GM11168 (cell line): ENCODE data around the gene GDNF.
"Not testable (repeated sequence)": the region's sequence is repeated elsewhere in the genome, so short reads cannot be mapped to it uniquely, and the experiment has no call there.

Experiments
- in situ Hi-C: fragments of 300-500 bp; cut with MboI; formaldehyde crosslinking; loops from one replicate; pipeline ENCODE4 v1.12.0; 2022; ENCODE audit warnings: low sequenced_read_pairs; ENCODE audit not compliant: unreplicated experiment

The GDNF gene

GRCh38 chr5:37839407-37840052 lies at the start of gene GDNF:
Gene GDNF, minus strand, starts transcription at chr5:37840041. Its CDS starts 5,245 bp downstream, at chr5:37834796.
- in situ Hi-C loops: loop anchor here (5.0 kb wide), 1 partner anchor 353 kb away; no protein-coding TSS in a partner anchor

- in situ Hi-C loops: no loop called here
Measured at GRCh38 chr5:37888476-37888875, 48.6 kb upstream of the GDNF start.

DNA sequence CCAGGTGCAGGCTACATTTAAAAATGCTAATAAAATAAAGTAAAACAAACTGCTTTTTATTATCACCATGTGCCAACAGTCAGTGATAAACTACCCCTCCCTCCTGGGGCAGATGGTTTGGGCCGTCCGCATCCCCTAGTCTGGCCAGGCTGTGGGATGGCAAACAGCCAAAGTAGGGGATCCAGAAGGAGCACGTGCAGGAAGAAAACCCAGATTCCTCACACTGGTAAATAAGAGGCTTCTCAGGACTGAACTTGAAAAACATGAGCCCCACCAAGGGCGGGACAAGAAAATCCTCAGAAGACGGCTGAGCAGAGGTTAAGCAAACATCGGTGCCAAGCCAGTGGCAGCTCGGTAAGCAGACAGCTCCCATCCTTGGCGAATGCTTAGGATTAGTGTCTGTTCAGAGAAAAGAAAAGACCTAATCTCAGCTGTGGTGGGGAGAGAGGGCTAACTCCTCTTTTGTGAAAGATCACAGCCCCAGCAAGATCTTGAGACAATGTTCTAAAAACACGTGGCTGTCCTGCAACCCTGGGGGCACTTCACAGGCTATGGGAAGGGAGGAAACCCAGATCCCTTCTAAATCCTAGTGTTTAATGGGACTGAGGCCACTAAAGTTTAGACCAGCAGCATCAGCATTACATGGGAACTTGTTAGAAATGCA lies 46.5 kb upstream of the GDNF start:
- in situ Hi-C loops: no loop called here

- in situ Hi-C loops: no loop called here
Measured at GRCh38 chr5:37882636-37883035, 42.8 kb upstream of the GDNF start.

GRCh38 chr5:37881359-37881758 lies 41.5 kb upstream of the GDNF start:
- in situ Hi-C loops: no loop called here

DNA sequence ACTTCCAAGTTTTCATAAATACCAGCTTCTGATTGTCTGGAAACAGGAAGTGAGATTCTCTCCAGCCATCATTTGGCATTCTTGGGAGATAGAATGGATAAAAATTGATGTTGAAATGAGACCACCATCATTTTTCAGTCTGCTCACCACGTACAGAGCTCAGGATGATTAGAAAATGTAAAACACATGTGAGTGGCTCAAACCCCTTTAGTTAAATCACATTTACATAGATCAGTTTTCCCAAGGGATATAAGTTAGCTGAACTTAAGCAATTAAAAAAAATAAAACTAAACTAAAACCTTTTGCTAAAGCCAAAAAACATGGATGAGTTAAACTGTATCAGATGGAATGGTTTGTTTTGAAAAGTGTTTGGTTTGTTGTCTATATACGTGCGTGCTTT lies 37.1 kb upstream of the GDNF start:
- in situ Hi-C loops: no loop called here

GRCh38 chr5:37876245-37876644 lies 36.4 kb upstream of the GDNF start:
- in situ Hi-C loops: no loop called here

DNA sequence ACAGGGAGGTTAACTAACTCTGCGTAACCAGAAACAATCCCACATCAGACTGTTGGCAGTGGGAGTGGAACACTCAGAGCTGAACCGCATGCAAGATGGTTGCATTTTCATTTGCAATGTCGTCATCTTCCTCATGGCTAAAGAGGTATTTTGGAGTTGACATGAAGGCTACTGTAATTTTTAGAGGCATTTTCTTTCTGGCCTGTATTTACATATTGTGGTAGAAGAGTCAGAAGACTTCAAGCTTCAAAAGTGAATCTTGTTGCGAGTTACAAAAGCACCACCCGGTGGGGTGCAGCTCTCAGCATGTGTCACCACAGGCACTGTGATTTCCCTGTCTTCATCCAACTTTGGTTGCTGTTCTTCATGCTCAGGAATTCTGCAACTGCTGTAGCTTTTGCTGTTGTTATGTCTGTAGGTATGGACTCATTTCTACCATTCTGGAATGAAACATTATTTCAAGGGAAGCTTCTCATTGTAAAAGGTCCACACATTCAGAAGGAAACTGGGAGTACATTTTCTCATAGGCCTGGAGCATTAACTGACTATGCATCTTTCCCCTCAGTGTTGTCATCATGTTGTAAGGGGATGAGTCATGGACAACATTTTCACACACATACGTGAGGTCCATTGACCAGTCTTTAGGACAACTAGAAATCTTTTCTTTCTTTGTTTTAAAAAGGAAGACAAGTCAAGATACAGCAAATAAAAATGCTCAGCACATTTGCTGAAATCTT lies 35.4 kb upstream of the GDNF start:
- in situ Hi-C loops: no loop called here

GRCh38 chr5:37873988-37874387 lies 34.1 kb upstream of the GDNF start:
- in situ Hi-C loops: no loop called here

GRCh38 chr5:37871023-37871815 lies 31.4 kb upstream of the GDNF start:
- in situ Hi-C loops: no loop called here

DNA sequence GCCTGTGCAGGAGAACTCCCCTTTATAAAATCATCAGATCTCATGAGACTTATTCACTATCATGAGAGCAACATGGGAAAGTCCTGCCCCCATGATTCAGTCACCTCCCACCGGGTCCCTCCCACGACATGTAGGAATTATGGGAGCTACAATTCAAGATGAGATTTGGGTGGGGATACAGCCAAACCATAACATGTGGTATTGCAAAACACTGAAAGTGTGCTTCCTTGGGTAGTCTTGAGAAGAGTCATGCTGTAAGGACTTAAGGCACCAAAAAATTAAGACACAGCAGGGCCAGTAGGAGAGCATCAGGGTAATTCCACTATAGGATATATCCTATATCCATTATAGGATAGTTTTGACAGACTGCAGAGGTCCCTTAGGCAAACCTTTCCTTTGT lies 29.4 kb upstream of the GDNF start:
- in situ Hi-C loops: no loop called here

GRCh38 chr5:37867654-37868053 lies 27.8 kb upstream of the GDNF start:
- in situ Hi-C loops: no loop called here

DNA sequence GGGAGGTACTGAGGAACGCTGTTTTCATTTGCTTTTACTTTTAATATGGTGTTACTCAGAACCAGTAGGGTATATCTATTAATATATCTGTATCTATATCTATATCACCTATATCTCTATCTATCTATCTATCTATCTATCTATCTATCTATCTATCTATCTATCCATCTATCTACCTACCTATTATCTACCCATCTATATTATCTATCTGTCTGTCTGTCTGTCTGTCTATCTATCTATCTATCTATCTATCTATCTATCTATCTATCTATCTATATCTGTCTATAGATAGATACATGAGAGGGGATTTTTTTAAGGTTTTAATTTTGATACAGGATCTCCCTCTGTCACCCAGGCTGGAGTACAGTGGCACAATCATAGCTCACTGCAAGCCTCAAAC lies 23.1 kb upstream of the GDNF start:
- in situ Hi-C loops: not testable (repeated sequence)

- in situ Hi-C loops: no loop called here
Measured at GRCh38 chr5:37860206-37860605, 20.4 kb upstream of the GDNF start.

DNA sequence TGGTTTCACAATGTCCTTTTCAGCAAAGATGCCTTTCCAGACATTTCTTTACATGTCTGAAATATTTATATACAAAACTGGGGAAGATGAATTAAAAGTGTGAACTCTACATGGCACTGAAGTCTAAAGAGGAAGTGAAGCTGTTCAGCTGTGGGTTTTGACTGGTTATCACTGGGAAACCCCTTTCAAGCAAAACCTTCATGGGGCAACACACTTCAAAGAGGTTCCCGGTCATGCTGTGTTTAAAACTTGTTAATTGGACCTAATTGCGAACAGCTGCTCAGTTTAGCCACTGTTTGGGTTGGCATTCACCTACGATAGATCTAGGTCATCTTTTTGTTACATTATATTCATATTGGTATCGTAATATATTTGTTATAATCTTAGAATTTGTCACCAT lies 20.0 kb upstream of the GDNF start:
- in situ Hi-C loops: no loop called here

GRCh38 chr5:37858250-37858649 lies 18.4 kb upstream of the GDNF start:
- in situ Hi-C loops: no loop called here

DNA sequence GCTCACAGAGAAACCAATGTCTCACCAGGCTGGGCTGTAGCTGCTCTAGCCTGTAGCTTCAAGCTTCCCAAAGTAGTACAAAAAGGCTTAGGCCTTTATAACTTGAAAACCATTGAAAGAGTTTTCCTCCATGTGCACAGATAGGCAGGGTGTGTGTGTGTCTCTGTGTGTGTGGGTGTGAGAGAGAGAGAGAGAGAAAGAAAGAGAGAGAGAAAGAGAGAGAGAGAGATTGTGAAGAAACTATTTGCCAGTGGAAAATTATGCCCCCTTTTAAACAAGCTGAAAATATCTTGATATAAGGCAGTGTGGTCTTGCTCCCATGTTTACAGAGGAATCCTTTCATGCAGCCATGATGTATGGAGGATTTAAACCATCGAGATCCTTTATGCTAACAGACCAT lies 17.9 kb upstream of the GDNF start:
- in situ Hi-C loops: no loop called here

DNA sequence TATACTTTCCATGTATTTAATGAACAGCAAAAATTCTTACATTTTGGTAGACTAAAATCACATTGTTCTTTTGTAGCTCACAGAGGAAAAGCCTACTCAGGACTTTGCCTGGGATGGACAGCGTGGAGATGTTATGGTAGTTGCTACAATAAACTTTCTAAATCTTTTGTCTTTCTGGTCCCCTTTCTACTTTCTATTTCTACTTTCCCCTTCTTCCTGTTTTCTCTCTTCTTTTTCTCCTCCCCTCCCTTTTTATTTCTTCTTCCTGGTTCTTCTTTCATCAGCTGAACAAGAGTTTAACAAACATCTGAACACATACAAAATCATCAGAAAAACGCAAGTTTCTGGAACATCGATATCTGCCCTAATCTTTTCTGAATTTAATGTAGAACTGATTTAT lies 15.6 kb upstream of the GDNF start:
- in situ Hi-C loops: no loop called here

GRCh38 chr5:37851305-37851704 lies 11.5 kb upstream of the GDNF start:
- in situ Hi-C loops: no loop called here

GRCh38 chr5:37850226-37850865 lies 10.5 kb upstream of the GDNF start:
- in situ Hi-C loops: no loop called here
